BE2C (cell line): ENCODE measurements around the gene TRIM2.

Experiments
- DNase-seq: peaks from one replicate; pipeline ENCODE4 v3.0.0-alpha.2; 2020
- H3K27me3 ChIP-seq: fragments of 250-450 bp; sonication (Bioruptor Pico); 2 replicates; pipeline ENCODE4 v1.5.1; 2020; ENCODE audit warnings: mild to moderate bottlenecking
- H3K36me3 ChIP-seq: fragments of 250-450 bp; sonication (Bioruptor Pico); 2 replicates; pipeline ENCODE4 v1.5.1; 2020; ENCODE audit warnings: mild to moderate bottlenecking
- H3K4me1 ChIP-seq: fragments of 250-450 bp; sonication (Bioruptor Pico); 2 replicates; pipeline ENCODE4 v1.5.1; 2020
- H3K4me3 ChIP-seq: 2 replicates; pipeline ENCODE4 v1.5.1; 2011; ENCODE audit warnings: low read depth, low read length
- H3K9me3 ChIP-seq: fragments of 250-450 bp; sonication (Bioruptor Pico); 2 replicates; pipeline ENCODE4 v1.5.1; 2020
- TF ChIP-seq, protein P1 (sequence below): IDR thresholded peaks from 2 replicates; pipeline ENCODE4 v1.5.1; 2012; ENCODE audit warnings: mild to moderate bottlenecking, low read depth, low read length

Gene TRIM2

GRCh38 chr4:153291562-153291961 is 87.3 kb downstream of the TRIM2 start:
- no peaks in the 10 kb centered on the region for H3K27me3 ChIP-seq
- H3K4me3 ChIP-seq, result no peak overlapping the region
- peaks cover 5% of the 10 kb centered on the region; the same call in 1 of the 2 replicates for H3K4me1 ChIP-seq
- DNase-seq, result no peak
- TF ChIP-seq, protein P1, sequence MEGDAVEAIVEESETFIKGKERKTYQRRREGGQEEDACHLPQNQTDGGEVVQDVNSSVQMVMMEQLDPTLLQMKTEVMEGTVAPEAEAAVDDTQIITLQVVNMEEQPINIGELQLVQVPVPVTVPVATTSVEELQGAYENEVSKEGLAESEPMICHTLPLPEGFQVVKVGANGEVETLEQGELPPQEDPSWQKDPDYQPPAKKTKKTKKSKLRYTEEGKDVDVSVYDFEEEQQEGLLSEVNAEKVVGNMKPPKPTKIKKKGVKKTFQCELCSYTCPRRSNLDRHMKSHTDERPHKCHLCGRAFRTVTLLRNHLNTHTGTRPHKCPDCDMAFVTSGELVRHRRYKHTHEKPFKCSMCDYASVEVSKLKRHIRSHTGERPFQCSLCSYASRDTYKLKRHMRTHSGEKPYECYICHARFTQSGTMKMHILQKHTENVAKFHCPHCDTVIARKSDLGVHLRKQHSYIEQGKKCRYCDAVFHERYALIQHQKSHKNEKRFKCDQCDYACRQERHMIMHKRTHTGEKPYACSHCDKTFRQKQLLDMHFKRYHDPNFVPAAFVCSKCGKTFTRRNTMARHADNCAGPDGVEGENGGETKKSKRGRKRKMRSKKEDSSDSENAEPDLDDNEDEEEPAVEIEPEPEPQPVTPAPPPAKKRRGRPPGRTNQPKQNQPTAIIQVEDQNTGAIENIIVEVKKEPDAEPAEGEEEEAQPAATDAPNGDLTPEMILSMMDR, result no peak
- peaks cover 40% of the 10 kb centered on the region for H3K36me3 ChIP-seq
- no peaks in the 10 kb centered on the region for H3K9me3 ChIP-seq

GRCh38 chr4:153292897-153293741 is 88.9 kb downstream of the TRIM2 start:
- no peak for DNase-seq
- no peaks in the 10 kb centered on the region for H3K27me3 ChIP-seq
- TF ChIP-seq, protein P1, result no peak
- no peak overlapping the region for H3K4me3 ChIP-seq
- H3K9me3 ChIP-seq, result no peaks in the 10 kb centered on the region
- peaks cover 42% of the 10 kb centered on the region for H3K36me3 ChIP-seq
- H3K4me1 ChIP-seq, result peaks cover 5% of the 10 kb centered on the region; the same call in 1 of the 2 replicates

DNA sequence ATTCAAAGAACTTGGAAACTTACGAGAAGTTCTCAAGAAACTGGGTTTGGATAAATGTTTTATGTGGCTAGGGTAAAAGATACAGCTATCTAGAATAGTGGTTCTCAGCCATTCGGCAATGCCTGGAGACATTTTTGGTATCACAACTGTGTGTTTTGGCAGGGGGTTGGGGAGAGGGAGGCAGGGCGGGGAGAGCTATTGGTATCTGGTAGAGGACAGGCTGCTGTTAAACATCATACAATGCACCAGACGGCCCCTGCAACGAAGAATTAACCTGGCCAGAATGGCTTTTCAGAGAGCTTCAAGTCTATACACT is 89.5 kb downstream of the TRIM2 start:
- Histone ChIP-seq H3K4me3 (no peak overlapping the region), H3K4me1 (peaks cover 5% of the 10 kb centered on the region; the same call in 1 of the 2 replicates), H3K27me3 (no peaks in the 10 kb centered on the region), H3K9me3 (no peaks in the 10 kb centered on the region), H3K36me3 (peaks cover 44% of the 10 kb centered on the region)
- no peak for DNase-seq
- TF ChIP-seq, protein P1, result no peak

DNA sequence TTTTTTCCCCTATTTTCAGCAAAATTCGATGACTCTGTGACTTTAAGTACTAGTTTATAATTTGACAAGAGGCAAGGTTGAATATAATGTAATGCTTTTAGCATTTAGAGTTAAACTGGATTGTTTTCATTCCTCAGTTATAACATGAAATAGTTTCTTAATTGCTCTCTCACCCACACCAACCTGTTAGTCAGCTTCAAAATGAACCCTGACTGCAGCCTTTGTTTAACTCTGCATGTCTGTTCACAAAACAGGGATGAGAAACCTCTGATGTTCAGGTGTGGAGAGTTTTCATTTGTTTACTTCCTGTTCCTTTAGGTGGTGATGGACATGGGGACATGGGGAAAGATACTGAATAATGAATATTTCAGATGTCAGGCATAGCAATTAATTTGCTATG is 90.4 kb downstream of the TRIM2 start:
- H3K4me3 ChIP-seq, result no peak overlapping the region
- peaks cover 50% of the 10 kb centered on the region for H3K36me3 ChIP-seq
- TF ChIP-seq, protein P1, result no peak
- no peaks in the 10 kb centered on the region for H3K27me3 ChIP-seq
- peaks cover 5% of the 10 kb centered on the region; the same call in 1 of the 2 replicates for H3K4me1 ChIP-seq
- H3K9me3 ChIP-seq, result no peaks in the 10 kb centered on the region
- DNase-seq, result no peak

- Histone ChIP-seq H3K4me3 (no peak overlapping the region), H3K4me1 (peaks cover 5% of the 10 kb centered on the region; the same call in 1 of the 2 replicates), H3K27me3 (no peaks in the 10 kb centered on the region), H3K36me3 (peaks cover 53% of the 10 kb centered on the region), H3K9me3 (no peaks in the 10 kb centered on the region)
- TF ChIP-seq, protein P1, result no peak
- DNase-seq, result no peak
Measured at GRCh38 chr4:153295131-153295755, 91.0 kb downstream of the TRIM2 start.
